Measurements from ENCODE around the gene EYA4.

EYA4 gene

DNA sequence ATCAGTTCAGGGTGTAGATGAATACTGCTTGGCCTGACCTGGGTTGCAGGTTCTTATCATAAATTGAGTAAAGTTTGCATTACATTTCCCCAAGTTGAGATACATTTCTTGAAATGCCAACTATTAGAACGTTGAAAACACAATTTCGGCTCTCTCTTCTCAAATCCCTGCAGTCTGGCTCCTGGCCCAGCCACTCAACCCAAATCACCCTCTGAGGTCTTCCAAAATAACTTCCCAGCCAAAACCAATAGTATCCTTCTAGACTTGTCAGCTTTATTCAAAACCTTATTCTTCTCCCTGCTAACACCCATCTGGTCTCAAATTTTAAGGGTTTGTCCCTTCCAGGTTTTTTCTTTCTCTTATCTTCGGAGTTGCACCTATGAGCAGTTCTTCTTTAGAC, 263.6 kb downstream of the EYA4 start:
- Histone ChIP-seq H3K4me1 (ENCODE audit: insufficient read depth, low read length, poor library complexity, severe bottlenecking) (no peaks in the 10 kb centered on the region), H3K27me3 (ENCODE audit: insufficient read depth, low read length, poor library complexity, severe bottlenecking) (no peaks in the 10 kb centered on the region), H3K9me3 (ENCODE audit: insufficient read depth, low read depth, low read length) (no peaks in the 10 kb centered on the region), H3K4me2 (ENCODE audit: low read depth, low read length, poor library complexity, severe bottlenecking) (no peak overlapping the region), H3K9me2 (replicated peaks; ENCODE audit: low read depth, low read length) (no peaks in the 10 kb centered on the region), H3K79me2 (ENCODE audit: insufficient read depth, low read length) (no peaks in the 10 kb centered on the region), H3K4me3 (ENCODE audit: low read length, poor library complexity, severe bottlenecking) (no peak overlapping the region), H2AFZ (ENCODE audit: low read length) (no peak overlapping the region), H3K36me3 (ENCODE audit: insufficient read depth, low read length) (no peaks in the 10 kb centered on the region), H3F3A (ENCODE audit: low read depth) (no peaks in the 10 kb centered on the region), H4K20me1 (ENCODE audit: insufficient read depth, low read length, poor library complexity, severe bottlenecking) (no peaks in the 10 kb centered on the region), H3K9ac (ENCODE audit: low read depth, low read length, poor library complexity, severe bottlenecking) (no peak overlapping the region)
- TF ChIP-seq, protein P1, sequence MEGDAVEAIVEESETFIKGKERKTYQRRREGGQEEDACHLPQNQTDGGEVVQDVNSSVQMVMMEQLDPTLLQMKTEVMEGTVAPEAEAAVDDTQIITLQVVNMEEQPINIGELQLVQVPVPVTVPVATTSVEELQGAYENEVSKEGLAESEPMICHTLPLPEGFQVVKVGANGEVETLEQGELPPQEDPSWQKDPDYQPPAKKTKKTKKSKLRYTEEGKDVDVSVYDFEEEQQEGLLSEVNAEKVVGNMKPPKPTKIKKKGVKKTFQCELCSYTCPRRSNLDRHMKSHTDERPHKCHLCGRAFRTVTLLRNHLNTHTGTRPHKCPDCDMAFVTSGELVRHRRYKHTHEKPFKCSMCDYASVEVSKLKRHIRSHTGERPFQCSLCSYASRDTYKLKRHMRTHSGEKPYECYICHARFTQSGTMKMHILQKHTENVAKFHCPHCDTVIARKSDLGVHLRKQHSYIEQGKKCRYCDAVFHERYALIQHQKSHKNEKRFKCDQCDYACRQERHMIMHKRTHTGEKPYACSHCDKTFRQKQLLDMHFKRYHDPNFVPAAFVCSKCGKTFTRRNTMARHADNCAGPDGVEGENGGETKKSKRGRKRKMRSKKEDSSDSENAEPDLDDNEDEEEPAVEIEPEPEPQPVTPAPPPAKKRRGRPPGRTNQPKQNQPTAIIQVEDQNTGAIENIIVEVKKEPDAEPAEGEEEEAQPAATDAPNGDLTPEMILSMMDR (conservative IDR thresholded peaks at IDR 0.05; ENCODE audit: low read length), result no peak
- no peak for TF ChIP-seq EZH2phosphoT487 (IDR thresholded peaks at IDR 0.05; ENCODE audit: borderline replicate concordance)

GRCh38 chr6:133505681-133506080, 264.5 kb downstream of the EYA4 start:
- Histone ChIP-seq H3K9me2 (replicated peaks; ENCODE audit: low read depth, low read length) (no peaks in the 10 kb centered on the region), H3K27me3 (ENCODE audit: insufficient read depth, low read length, poor library complexity, severe bottlenecking) (no peaks in the 10 kb centered on the region), H3K9ac (ENCODE audit: low read depth, low read length, poor library complexity, severe bottlenecking) (no peak overlapping the region), H3K4me2 (ENCODE audit: low read depth, low read length, poor library complexity, severe bottlenecking) (no peak overlapping the region), H3K9me3 (ENCODE audit: insufficient read depth, low read depth, low read length) (no peaks in the 10 kb centered on the region), H3F3A (ENCODE audit: low read depth) (no peaks in the 10 kb centered on the region), H2AFZ (ENCODE audit: low read length) (no peak overlapping the region), H4K20me1 (ENCODE audit: insufficient read depth, low read length, poor library complexity, severe bottlenecking) (no peaks in the 10 kb centered on the region), H3K4me3 (ENCODE audit: low read length, poor library complexity, severe bottlenecking) (no peak overlapping the region), H3K79me2 (ENCODE audit: insufficient read depth, low read length) (no peaks in the 10 kb centered on the region), H3K4me1 (ENCODE audit: insufficient read depth, low read length, poor library complexity, severe bottlenecking) (no peaks in the 10 kb centered on the region), H3K36me3 (ENCODE audit: insufficient read depth, low read length) (no peaks in the 10 kb centered on the region)
- TF ChIP-seq, protein P1 (conservative IDR thresholded peaks at IDR 0.05; ENCODE audit: low read length), result no peak
- TF ChIP-seq EZH2phosphoT487 (IDR thresholded peaks at IDR 0.05; ENCODE audit: borderline replicate concordance), result no peak

DNA sequence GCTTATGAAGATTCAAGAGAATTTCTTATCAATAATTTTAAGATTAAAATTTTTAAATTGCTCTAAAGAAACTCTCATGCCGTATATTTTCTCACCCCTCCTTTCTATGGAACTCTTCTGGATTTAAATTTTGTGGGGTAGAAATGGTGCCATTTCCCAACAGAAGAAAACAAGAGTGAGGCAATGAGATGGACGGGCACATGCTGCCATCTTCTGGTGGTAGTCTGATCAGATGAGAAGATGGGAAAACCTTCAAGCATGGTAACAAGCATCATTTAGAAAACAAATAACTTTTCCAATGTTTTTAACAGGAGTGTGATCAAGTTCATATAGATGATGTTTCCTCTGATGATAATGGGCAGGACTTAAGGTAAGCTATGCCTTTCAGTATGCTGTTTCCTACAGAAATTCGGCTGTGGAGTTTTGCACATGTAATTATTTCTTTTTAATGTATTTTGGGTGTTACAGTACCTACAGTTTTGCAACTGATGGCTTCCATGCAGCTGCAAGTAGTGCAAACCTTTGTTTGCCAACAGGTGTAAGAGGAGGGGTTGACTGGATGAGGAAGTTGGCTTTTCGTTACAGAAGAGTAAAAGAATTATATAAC, 271.4 kb downstream of the EYA4 start:
- no peaks in the 10 kb centered on the region for H3K36me3 ChIP-seq (ENCODE audit: insufficient read depth, low read length)
- no peaks in the 10 kb centered on the region for H3F3A ChIP-seq (ENCODE audit: low read depth)
- H3K4me2 ChIP-seq (ENCODE audit: low read depth, low read length, poor library complexity, severe bottlenecking), result no peak overlapping the region
- H3K79me2 ChIP-seq (ENCODE audit: insufficient read depth, low read length), result no peaks in the 10 kb centered on the region
- H3K4me1 ChIP-seq (ENCODE audit: insufficient read depth, low read length, poor library complexity, severe bottlenecking), result no peaks in the 10 kb centered on the region
- TF ChIP-seq, protein P1 (conservative IDR thresholded peaks at IDR 0.05; ENCODE audit: low read length), result peak; percentile 77
- no peak for TF ChIP-seq EZH2phosphoT487 (IDR thresholded peaks at IDR 0.05; ENCODE audit: borderline replicate concordance)
- H3K9me2 ChIP-seq (replicated peaks; ENCODE audit: low read depth, low read length), result no peaks in the 10 kb centered on the region
- H2AFZ ChIP-seq (ENCODE audit: low read length), result no peak overlapping the region
- no peak overlapping the region for H3K4me3 ChIP-seq (ENCODE audit: low read length, poor library complexity, severe bottlenecking)
- H3K9me3 ChIP-seq (ENCODE audit: insufficient read depth, low read depth, low read length), result no peaks in the 10 kb centered on the region
- no peaks in the 10 kb centered on the region for H4K20me1 ChIP-seq (ENCODE audit: insufficient read depth, low read length, poor library complexity, severe bottlenecking)
- no peak overlapping the region for H3K9ac ChIP-seq (ENCODE audit: low read depth, low read length, poor library complexity, severe bottlenecking)
- H3K27me3 ChIP-seq (ENCODE audit: insufficient read depth, low read length, poor library complexity, severe bottlenecking), result no peaks in the 10 kb centered on the region
